Measurements from ENCODE around the gene ANK2.

DNA sequence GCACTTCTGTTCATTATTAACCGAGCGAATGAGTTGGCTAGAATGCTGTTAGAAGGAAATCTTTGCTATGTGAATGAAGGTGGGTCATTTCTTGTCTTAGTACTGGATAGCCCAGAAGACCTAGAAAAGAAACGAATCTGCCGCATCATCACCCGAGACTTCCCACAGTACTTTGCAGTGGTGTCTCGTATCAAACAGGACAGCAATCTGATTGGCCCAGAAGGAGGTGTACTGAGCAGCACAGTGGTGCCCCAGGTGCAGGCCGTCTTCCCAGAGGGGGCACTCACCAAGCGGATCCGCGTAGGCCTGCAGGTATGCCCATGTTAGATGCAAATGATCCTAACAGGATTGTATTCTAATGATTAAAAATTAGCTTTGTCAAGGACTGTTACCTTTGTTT lies 286.3 kb downstream of the ANK2 start:
- TF ChIP-seq, protein P1, sequence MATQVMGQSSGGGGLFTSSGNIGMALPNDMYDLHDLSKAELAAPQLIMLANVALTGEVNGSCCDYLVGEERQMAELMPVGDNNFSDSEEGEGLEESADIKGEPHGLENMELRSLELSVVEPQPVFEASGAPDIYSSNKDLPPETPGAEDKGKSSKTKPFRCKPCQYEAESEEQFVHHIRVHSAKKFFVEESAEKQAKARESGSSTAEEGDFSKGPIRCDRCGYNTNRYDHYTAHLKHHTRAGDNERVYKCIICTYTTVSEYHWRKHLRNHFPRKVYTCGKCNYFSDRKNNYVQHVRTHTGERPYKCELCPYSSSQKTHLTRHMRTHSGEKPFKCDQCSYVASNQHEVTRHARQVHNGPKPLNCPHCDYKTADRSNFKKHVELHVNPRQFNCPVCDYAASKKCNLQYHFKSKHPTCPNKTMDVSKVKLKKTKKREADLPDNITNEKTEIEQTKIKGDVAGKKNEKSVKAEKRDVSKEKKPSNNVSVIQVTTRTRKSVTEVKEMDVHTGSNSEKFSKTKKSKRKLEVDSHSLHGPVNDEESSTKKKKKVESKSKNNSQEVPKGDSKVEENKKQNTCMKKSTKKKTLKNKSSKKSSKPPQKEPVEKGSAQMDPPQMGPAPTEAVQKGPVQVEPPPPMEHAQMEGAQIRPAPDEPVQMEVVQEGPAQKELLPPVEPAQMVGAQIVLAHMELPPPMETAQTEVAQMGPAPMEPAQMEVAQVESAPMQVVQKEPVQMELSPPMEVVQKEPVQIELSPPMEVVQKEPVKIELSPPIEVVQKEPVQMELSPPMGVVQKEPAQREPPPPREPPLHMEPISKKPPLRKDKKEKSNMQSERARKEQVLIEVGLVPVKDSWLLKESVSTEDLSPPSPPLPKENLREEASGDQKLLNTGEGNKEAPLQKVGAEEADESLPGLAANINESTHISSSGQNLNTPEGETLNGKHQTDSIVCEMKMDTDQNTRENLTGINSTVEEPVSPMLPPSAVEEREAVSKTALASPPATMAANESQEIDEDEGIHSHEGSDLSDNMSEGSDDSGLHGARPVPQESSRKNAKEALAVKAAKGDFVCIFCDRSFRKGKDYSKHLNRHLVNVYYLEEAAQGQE (IDR thresholded peaks at IDR 0.05; ENCODE audit: unreplicated experiment): no peak
- no peak for TF ChIP-seq CTCF (conservative IDR thresholded peaks at IDR 0.05; ENCODE audit: low read depth in 2 of 2)
- TF ChIP-seq ZNF114 (CRISPR knock-in tag; IDR thresholded peaks at IDR 0.05): no peak
- no peak for TF ChIP-seq EZH2 (IDR thresholded peaks at IDR 0.05; ENCODE audit: low read depth, unreplicated experiment)
- TF ChIP-seq POLR2AphosphoS5 (IDR thresholded peaks at IDR 0.05; ENCODE audit: low read depth): no peak
- no peak for TF ChIP-seq STAT1 (IDR thresholded peaks at IDR 0.05; ENCODE audit: unreplicated experiment)
